ENCODE measurements around the gene SUGP1.
"Not testable (repeated sequence)": the region's sequence is repeated elsewhere in the genome, so short reads cannot be mapped to it uniquely, and the experiment has no call there.

The SUGP1 gene

DNA sequence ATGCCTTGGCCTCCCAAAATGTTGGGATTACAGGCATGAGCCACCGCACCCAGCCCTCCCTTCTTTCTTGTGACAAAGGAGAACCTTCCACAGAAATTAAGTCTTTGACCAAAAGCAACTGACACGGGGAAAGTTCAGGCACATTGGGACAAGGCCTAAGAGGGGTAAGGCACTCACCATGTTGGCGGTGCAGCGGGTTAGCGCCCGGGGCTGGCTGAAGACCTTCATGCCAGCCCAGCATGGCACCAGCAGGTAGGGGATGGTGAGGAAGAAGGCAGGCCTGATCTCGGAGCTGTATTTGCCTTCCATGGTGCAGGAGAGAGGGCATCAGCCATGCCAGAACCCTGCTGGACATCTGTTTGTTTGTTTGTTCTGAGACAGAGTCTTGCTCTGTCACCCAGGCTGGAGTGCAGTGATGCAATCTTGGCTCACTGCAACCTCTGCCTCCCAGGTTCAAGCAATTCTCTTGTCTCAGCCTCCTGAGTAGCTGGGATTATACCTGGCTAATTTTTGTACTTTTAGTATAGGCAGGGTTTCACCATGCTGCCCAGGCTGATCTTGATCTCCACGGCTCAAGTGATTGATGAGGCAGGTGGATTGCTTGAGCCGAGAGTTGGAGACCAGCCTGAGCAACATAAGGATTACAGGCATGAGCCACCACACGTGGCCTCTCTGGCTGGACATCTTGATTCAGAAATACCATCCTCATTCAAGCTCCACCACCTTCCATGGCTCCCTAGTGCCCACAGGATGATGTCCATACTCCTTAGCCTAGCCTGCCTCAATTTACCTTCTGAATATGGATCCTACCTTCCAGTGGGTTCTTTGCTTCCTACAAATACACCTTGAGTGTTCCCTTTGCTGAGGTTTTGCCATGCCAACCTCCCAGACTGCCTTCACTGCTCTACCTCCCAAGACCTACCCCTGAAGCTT is 51.6 kb downstream of the SUGP1 start:
- no peak for DNase-seq (ENCODE audit: low read depth in 1 of 2, low spot score in 1 of 2)

DNA sequence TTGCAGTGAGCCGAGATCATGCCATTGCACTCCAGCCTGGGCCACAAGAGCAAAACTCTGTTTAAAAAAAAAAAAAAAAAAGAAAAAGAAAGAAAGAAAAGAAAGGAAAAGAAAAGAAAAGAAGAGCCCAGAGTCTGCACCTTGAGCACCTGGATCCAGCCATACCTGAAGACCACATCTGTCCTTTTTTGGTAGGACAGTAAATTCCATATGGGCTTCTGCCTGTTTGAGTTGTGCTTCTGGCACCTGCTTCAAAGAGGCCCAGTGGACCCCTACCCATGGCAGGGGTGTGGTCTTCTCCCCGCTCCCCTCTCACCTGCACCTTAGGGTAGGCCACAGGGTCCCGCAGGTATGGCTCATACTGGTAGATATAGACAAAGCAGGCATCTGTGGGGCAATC is 53.0 kb downstream of the SUGP1 start:
- DNase-seq (ENCODE audit: low read depth in 1 of 2, low spot score in 1 of 2): no peak

- no peak for DNase-seq (ENCODE audit: low read depth in 1 of 2, low spot score in 1 of 2)
Measured at GRCh38 chr19:19263886-19264487, 56.3 kb downstream of the SUGP1 start.

GRCh38 chr19:19262190-19263057 is 57.9 kb downstream of the SUGP1 start:
- no peak for DNase-seq (ENCODE audit: low read depth in 1 of 2, low spot score in 1 of 2)

GRCh38 chr19:19261350-19262189 is 58.7 kb downstream of the SUGP1 start:
- no peak for DNase-seq (ENCODE audit: low read depth in 1 of 2, low spot score in 1 of 2)

GRCh38 chr19:19260417-19261214 is 59.7 kb downstream of the SUGP1 start:
- DNase-seq (ENCODE audit: low read depth in 1 of 2, low spot score in 1 of 2): no peak

- no peak for DNase-seq (ENCODE audit: low read depth in 1 of 2, low spot score in 1 of 2)
Measured at GRCh38 chr19:19259741-19260140, 60.6 kb downstream of the SUGP1 start.

DNA sequence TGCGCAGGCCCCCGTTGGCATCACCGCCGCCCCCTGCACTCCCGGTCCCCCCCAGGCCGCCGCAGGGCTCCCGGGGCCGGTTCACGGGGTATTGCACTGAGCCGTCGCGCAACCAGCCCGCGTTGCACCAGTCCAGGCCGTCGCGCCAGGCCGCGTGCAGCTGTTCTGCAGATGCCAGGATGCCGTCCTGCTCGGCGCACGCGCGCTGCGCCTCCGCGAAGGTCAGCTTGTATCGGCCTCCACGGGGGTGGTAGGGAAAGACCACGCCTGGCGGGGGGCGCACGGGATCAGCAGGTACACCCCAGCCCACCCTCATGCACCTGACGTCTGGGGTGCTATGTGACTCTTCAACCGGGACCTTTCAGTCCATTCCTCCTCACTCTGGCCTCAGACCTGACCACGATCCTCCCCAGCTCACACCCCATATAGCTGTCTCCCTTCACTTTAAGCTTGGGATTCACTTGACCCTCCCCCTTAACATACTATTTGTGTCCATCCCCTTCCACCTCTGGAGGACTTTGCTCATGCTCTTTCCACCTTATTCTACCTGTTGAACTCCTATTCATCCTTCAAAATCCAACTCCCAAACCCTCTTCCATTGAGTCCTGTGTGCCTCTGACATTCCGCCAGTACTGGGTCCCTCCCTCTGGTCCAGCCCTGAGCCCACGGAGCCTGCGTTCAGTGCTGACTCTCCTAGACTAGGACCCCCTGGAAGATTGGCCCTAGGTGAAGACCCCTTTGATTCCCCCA is 61.5 kb downstream of the SUGP1 start:
- no peak for DNase-seq (ENCODE audit: low read depth in 1 of 2, low spot score in 1 of 2)

GRCh38 chr19:19257836-19258588 is 62.3 kb downstream of the SUGP1 start:
- DNase-seq (ENCODE audit: low read depth in 1 of 2, low spot score in 1 of 2): no peak

DNA sequence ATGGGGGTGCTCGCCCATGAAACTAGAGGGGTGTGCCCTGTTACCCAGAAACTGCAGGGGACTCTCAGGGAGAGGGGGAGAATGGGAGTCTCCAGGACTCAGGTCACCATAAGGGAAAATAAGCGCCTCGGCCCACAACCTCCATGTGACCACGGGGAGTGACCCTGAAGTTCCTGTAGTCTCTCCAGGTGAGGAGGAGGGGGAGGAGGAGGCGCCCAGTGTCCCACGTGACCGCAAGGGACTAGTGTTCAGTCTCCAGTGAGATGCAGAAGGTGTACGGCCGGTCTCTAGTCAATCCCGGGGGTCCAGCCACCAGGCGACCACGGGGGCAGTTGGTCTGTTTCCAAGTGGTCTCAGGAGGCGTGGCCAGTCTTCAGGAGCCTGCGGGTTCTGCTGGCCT is 63.2 kb downstream of the SUGP1 start:
- no peak for DNase-seq (ENCODE audit: low read depth in 1 of 2, low spot score in 1 of 2)

- no peak for DNase-seq (ENCODE audit: low read depth in 1 of 2, low spot score in 1 of 2)
Measured at GRCh38 chr19:19256072-19256969, 64.0 kb downstream of the SUGP1 start.

- DNase-seq (ENCODE audit: low read depth in 1 of 2, low spot score in 1 of 2): not testable (repeated sequence)
Measured at GRCh38 chr19:19253409-19253808, 66.9 kb downstream of the SUGP1 start.

DNA sequence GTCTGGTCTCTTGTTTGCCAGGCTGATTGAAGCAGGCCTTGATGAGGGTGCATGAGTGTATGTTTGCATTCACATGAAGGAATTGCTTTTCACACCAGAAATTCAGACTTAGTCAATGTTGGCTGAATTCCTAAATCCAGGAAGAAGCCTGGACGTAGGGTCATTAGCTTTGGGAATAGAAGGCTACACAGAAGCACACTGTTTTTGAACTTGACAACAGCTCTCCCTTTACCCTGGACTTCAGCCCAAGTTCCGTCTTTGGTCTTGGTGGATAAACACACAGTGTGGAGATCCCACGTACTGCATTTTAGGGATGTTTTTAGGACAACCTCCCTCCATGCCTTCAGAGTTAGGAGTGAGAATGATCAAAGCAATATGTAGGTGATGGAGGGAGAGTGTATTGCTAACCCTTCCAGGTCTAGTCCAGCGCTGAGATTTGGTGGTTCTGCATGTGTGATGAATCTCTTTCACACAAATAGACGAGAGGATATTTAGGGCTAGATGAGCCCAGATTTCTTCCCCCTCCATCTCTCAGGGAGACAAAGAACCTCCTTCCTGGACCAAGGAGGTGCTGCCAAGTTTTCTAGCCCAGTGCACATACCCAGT is 70.0 kb downstream of the SUGP1 start:
- DNase-seq (ENCODE audit: low read depth in 1 of 2, low spot score in 1 of 2): no peak

- no peak for DNase-seq (ENCODE audit: low read depth in 1 of 2, low spot score in 1 of 2)
Measured at GRCh38 chr19:19240476-19240875, 79.8 kb downstream of the SUGP1 start.

DNA sequence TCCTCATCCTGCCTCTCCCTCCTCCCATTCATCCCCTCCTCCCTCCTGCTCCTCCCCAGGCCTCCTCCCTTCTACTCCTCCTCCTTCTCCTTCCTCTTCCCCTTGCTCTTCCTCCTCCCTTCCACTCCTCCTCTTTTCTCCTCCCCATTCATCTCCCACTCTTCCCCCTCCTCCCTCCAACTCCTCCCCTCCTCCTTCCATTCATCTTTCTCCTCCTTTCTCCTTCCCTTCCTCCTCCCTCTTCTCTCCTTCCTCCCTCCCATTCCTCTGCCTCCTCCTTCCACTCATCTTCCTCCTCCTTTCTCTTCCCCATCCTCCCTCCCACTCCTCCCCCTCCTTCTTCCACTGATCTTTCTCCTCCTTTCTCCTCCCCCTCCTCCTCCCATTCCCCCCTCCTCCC is 80.6 kb downstream of the SUGP1 start:
- DNase-seq (ENCODE audit: low read depth in 1 of 2, low spot score in 1 of 2): no peak

DNA sequence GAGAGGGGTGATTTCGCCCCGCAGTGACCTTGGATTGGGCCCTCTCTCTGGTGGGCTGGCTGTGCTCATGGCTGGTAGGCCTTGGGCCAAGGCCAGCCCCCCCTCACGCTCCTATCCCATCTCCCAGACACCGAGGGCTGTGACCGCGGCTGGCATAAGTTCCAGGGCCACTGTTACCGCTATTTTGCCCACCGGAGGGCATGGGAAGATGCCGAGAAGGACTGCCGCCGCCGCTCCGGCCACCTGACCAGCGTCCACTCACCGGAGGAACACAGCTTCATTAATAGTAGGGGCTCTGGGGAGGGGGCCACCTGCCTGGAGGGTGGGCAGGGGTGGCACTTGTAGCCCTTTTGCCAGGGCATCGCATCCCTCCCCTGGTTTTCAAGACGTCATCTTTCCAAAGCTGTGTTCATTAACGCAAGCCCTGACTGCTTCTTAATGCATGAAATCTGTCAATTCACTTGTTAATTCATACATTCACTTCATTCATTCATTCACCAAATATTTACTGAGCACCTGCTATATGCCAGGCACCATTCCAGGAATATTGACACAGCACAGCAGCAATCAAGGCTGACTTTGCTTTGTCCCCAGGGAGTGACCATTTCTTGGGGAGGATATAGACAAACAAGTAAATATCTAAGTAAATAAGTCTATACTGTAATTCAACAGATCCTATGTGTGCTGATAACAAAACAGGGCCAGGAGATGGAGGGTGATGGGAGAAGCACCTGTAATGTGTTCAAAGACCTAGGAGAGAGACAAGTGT is 82.0 kb downstream of the SUGP1 start:
- no peak for DNase-seq (ENCODE audit: low read depth in 1 of 2, low spot score in 1 of 2)
